ENCODE data around the gene TRAPPC6A. TPM values are rescaled to one million over a fixed set of nuclear protein-coding genes. Genes with fewer than 3 reads are reported as not detected.

The TRAPPC6A gene
- total and polyA plus RNA-seq, 3 donors from 2014 or later: 37.0 to 42.8 (median 38.7) TPM

- no peaks in the 10 kb centered on the region for H3K27me3 ChIP-seq
- no peaks in the 10 kb centered on the region for H3K9me3 ChIP-seq
- H3K4me3 ChIP-seq: no peak within 1 kb of the TSS
- no peak within 1 kb of the TSS for H3K27ac ChIP-seq
- H3K36me3 ChIP-seq (ENCODE audit: low read depth, missing control alignments): no peaks in the 10 kb centered on the region
- intact Hi-C loops (cut with DNase I; ENCODE audit: low total_unique reads): no loop called here
- DNase-seq: no peak
- TF ChIP-seq POLR2A (IDR thresholded peaks at IDR 0.05) (no peak), CTCF (IDR thresholded peaks at IDR 0.05) (no peak)
- 50 to 51% methylated on average over 6 to 18 of the region's 29 CpGs for WGBS, 2 donors
- H3K4me1 ChIP-seq: peaks cover 6% of the 10 kb centered on the region
These were observed 16.9 kb downstream of the TRAPPC6A start, which contains the start of gene NKPD1 for GRCh38 chr19:45160870-45161737. TSS of gene NKPD1 (minus strand) at chr19:45160982. CDS start at chr19:45160150, 832 bp downstream.

- WGBS, 2 donors: 67 to 74% methylated on average over 6 to 10 of the region's 10 CpGs
- H3K4me3 ChIP-seq: no peak overlapping the region
- DNase-seq: no peak
- H3K27me3 ChIP-seq: no peaks in the 10 kb centered on the region
- no peaks in the 10 kb centered on the region for H3K36me3 ChIP-seq (ENCODE audit: low read depth, missing control alignments)
- intact Hi-C loops (cut with DNase I; ENCODE audit: low total_unique reads): no loop called here
- peaks cover 6% of the 10 kb centered on the region for H3K4me1 ChIP-seq
- no peak overlapping the region for H3K27ac ChIP-seq
- H3K9me3 ChIP-seq: no peaks in the 10 kb centered on the region
- no peak for TF ChIP-seq CTCF (IDR thresholded peaks at IDR 0.05)
- no peak for TF ChIP-seq POLR2A (IDR thresholded peaks at IDR 0.05)
These were observed 18.1 kb downstream of the TRAPPC6A start for GRCh38 chr19:45159971-45160324.

- no peak for DNase-seq
- Histone ChIP-seq H3K36me3 (ENCODE audit: low read depth, missing control alignments) (no peaks in the 10 kb centered on the region), H3K4me3 (no peak overlapping the region), H3K4me1 (peaks cover 3% of the 10 kb centered on the region), H3K27ac (no peak overlapping the region), H3K27me3 (no peaks in the 10 kb centered on the region), H3K9me3 (no peaks in the 10 kb centered on the region)
- 87 to 91% methylated on average over 5 to 12 of the region's 12 CpGs for WGBS, 2 donors
- intact Hi-C loops (cut with DNase I; ENCODE audit: low total_unique reads): no loop called here
- no peak for TF ChIP-seq CTCF (IDR thresholded peaks at IDR 0.05)
- TF ChIP-seq POLR2A (IDR thresholded peaks at IDR 0.05): no peak
These were observed 18.6 kb downstream of the TRAPPC6A start for GRCh38 chr19:45159210-45159970.

- no peaks in the 10 kb centered on the region for H3K9me3 ChIP-seq
- no peaks in the 10 kb centered on the region for H3K27me3 ChIP-seq
- peaks cover 6% of the 10 kb centered on the region for H3K4me1 ChIP-seq
- no peaks in the 10 kb centered on the region for H3K36me3 ChIP-seq (ENCODE audit: low read depth, missing control alignments)
- intact Hi-C loops (cut with DNase I; ENCODE audit: low total_unique reads): no loop called here
- no peak for TF ChIP-seq POLR2A (IDR thresholded peaks at IDR 0.05)
- TF ChIP-seq CTCF (IDR thresholded peaks at IDR 0.05): no peak
- no peak overlapping the region for H3K27ac ChIP-seq
- no peak for DNase-seq
- H3K4me3 ChIP-seq: no peak overlapping the region
- 78 to 86% methylated on average over 9 to 27 of the region's 27 CpGs for WGBS, 2 donors
These were observed 19.4 kb downstream of the TRAPPC6A start for GRCh38 chr19:45158503-45159209.
